NB4 (cell line): ENCODE results near the gene KIF6.

Source experiments
- CTCF ChIP-seq: IDR thresholded peaks from one replicate; pipeline ENCODE4 v1.5.1; 2012; ENCODE audit warnings: low read depth, low read length
- MAX ChIP-seq: IDR thresholded peaks from 2 replicates; pipeline ENCODE4 v1.6.1; 2011; ENCODE audit warnings: low read depth, low read length
- MYC ChIP-seq: IDR thresholded peaks from 2 replicates; pipeline ENCODE4 v1.6.1; 2011; ENCODE audit warnings: low read depth, low read length
- POLR2A ChIP-seq: IDR thresholded peaks from 2 replicates; pipeline ENCODE4 v1.6.1; 2011; ENCODE audit warnings: mild to moderate bottlenecking; ENCODE audit not compliant: insufficient read length; ENCODE audit errors: extremely low read depth

- TF ChIP-seq CTCF (no peak), MYC (no peak), MAX (no peak), POLR2A (no peak)
Measured at GRCh38 chr6:39360378-39360777, 364.8 kb downstream of the KIF6 start.
